KG1 (cell line): ENCODE measurements around the gene DLG2.

ENCODE experiments used
- DNase-seq: peaks from one replicate; lab custom pipeline; 2025; lab: John Stamatoyannopoulos, UW

Gene DLG2

GRCh38 chr11:84194696-84195095 lies 1432.4 kb downstream of the DLG2 start:
- no peak for DNase-seq

- no peak for DNase-seq
These were observed 1433.4 kb downstream of the DLG2 start for GRCh38 chr11:84193706-84194105.

- DNase-seq, result no peak
These were observed 1438.6 kb downstream of the DLG2 start for GRCh38 chr11:84188521-84188920.

- DNase-seq, result no peak
These were observed 1454.1 kb downstream of the DLG2 start for GRCh38 chr11:84173078-84173477.

- no peak for DNase-seq
These were observed 1462.0 kb downstream of the DLG2 start for GRCh38 chr11:84165139-84165538.

GRCh38 chr11:84164728-84165127 lies 1462.4 kb downstream of the DLG2 start:
- DNase-seq, result no peak

GRCh38 chr11:84163116-84163515 lies 1464.0 kb downstream of the DLG2 start:
- DNase-seq, result no peak

- no peak for DNase-seq
These were observed 1469.5 kb downstream of the DLG2 start for GRCh38 chr11:84157639-84158038.

GRCh38 chr11:84146826-84147225 lies 1480.3 kb downstream of the DLG2 start:
- no peak for DNase-seq

- no peak for DNase-seq
These were observed 1481.4 kb downstream of the DLG2 start for GRCh38 chr11:84145616-84146185.

GRCh38 chr11:84144531-84144930 lies 1482.6 kb downstream of the DLG2 start:
- DNase-seq, result no peak

GRCh38 chr11:84142411-84142810 lies 1484.7 kb downstream of the DLG2 start:
- no peak for DNase-seq

- DNase-seq, result no peak
These were observed 1486.6 kb downstream of the DLG2 start for GRCh38 chr11:84140386-84141169.

GRCh38 chr11:84137960-84138359 lies 1489.2 kb downstream of the DLG2 start:
- DNase-seq, result no peak

GRCh38 chr11:84137505-84137904 lies 1489.6 kb downstream of the DLG2 start:
- DNase-seq, result no peak

GRCh38 chr11:84136926-84137325 lies 1490.2 kb downstream of the DLG2 start:
- no peak for DNase-seq

GRCh38 chr11:84130646-84131427 lies 1496.3 kb downstream of the DLG2 start:
- DNase-seq, result no peak

GRCh38 chr11:84129961-84130576 lies 1497.1 kb downstream of the DLG2 start:
- no peak for DNase-seq

- no peak for DNase-seq
These were observed 1498.3 kb downstream of the DLG2 start for GRCh38 chr11:84128840-84129239.

GRCh38 chr11:84117394-84117793 lies 1509.8 kb downstream of the DLG2 start:
- no peak for DNase-seq

- DNase-seq, result no peak
These were observed 1520.6 kb downstream of the DLG2 start for GRCh38 chr11:84106541-84106940.

GRCh38 chr11:84105148-84105547 lies 1522.0 kb downstream of the DLG2 start:
- DNase-seq, result no peak

GRCh38 chr11:84103096-84103495 lies 1524.0 kb downstream of the DLG2 start:
- DNase-seq, result no peak
